Fibroblast of villous mesenchyme (primary cell): ENCODE measurements around the gene ELAC1. TPM values are rescaled to one million over a fixed set of nuclear protein-coding genes. Genes with fewer than 3 reads are reported as not detected.
"Not testable (repeated sequence)": the region's sequence is repeated elsewhere in the genome, so short reads cannot be mapped to it uniquely, and the experiment has no call there.

Experiments
- DNase-seq: peaks from one replicate; pipeline ENCODE4 v3.0.0-alpha.2; 2010; ENCODE audit warnings: low read depth
- H3K4me3 ChIP-seq: 2 replicates; pipeline ENCODE4 v1.5.1; 2011; ENCODE audit warnings: low read depth, mild to moderate bottlenecking, low read length
- total RNA-seq: library from RNA; depleted of rRNA; stranded (reverse); fragments of >200 nt; gene quantifications from 2 replicates; pipeline ENCODE4 v1.2.3, GENCODE V29; 2012
- TF ChIP-seq, protein P1 (sequence below): IDR thresholded peaks from 2 replicates; pipeline ENCODE4 v1.5.1; 2012; ENCODE audit warnings: low read depth, mild to moderate bottlenecking, low read length; ENCODE audit not compliant: insufficient read depth

Gene ELAC1
- total RNA-seq, 1 donor = 8.6 TPM

- no peak overlapping the region for H3K4me3 ChIP-seq
- TF ChIP-seq, protein P1, sequence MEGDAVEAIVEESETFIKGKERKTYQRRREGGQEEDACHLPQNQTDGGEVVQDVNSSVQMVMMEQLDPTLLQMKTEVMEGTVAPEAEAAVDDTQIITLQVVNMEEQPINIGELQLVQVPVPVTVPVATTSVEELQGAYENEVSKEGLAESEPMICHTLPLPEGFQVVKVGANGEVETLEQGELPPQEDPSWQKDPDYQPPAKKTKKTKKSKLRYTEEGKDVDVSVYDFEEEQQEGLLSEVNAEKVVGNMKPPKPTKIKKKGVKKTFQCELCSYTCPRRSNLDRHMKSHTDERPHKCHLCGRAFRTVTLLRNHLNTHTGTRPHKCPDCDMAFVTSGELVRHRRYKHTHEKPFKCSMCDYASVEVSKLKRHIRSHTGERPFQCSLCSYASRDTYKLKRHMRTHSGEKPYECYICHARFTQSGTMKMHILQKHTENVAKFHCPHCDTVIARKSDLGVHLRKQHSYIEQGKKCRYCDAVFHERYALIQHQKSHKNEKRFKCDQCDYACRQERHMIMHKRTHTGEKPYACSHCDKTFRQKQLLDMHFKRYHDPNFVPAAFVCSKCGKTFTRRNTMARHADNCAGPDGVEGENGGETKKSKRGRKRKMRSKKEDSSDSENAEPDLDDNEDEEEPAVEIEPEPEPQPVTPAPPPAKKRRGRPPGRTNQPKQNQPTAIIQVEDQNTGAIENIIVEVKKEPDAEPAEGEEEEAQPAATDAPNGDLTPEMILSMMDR = no peak
- DNase-seq = no peak
Observed at GRCh38 chr18:50970006-50970405, 2.2 kb downstream of the ELAC1 start.

- not testable (repeated sequence) for DNase-seq, H3K4me3 ChIP-seq
Observed at GRCh38 chr18:50972404-50972803, 4.6 kb downstream of the ELAC1 start.

DNA sequence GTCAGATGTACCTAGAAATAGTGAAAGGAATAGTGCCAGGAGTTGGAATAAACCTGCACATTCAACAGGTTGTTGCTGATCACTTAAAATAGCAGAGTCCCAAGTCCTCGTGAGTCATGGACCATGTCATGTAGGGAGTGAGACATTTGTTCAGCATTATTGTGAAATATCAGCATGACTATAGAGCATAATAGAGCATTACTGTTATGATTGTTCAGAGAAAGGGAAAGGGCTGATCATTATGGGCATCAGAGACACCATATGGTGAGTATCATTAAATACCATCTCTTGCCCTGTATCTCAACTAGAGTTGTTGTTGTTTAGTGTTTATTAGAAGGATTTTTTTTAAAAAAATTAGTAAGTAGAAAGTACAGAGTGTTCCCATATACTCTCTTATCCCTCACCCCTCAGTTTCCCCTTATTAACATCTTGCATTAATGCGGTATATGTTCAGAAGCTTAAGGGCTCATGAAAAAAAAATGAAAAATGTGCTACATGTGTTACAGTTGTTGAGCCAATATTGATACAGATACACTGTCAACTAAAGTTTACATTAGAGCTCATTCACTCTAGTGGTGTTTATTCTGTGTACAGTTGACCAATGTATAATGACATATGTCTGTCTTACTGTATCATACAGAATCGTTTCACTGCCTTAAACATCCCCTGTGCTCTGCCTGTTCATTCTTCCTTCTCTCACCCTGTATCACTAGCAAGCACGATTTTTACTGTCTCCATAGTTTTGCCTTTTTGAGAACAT lies 5.7 kb downstream of the ELAC1 start:
- TF ChIP-seq, protein P1 = no peak
- H3K4me3 ChIP-seq = no peak overlapping the region
- peak; percentile 53 for DNase-seq

DNA sequence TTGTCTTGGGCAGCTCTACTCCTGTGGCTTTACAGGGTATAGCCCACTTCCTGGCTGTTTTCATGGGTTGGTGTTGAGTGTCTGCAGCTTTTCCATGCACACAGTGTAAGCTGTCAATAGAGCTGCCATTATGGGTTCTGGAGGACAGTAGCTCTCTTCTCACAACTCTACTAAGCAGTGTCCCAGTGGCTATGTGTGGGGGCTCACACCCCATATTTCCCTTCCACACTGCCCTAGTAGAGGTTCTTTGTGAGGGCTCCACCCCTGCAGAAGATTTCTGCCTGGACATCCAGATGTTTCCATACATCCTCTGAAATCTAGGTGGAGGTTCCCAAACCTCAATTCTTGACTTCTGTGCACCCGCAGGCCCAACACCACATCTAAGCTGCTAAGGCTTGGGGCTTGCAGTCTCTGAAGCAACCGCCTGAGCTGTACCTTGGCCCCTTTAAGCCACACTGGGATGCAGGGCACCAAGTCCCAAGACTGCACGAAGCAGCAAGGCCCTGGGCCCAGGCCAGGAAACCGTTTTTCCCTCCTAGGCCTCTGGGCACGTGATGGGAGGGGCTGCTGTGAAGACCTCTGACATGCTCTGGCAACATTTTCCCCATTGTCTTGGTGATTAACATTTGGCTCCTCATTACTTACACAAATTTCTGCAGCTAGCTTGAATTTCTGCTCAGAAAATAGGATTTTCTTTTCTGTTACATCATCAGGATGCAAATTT lies 9.4 kb downstream of the ELAC1 start:
- TF ChIP-seq, protein P1 = no peak

DNA sequence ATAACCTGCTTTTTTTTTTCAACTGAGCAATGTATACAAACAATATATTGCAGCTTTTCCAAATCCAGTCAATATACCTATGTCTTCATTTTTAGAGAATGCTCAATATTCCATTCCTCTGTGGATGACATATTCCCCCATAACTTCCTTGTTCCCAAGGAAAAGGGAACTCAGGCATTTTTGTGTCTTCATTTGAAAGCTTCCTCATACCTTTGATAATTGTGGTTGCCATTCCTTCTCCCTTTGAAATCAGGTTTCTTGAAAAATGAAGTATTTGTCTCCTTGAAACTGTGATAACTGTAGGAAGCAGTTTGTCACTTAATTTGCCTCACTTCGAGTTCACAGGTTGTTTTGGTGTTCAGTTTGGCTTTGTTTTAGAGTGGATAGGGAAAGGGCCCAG lies 13.5 kb downstream of the ELAC1 start:
- no peak overlapping the region for H3K4me3 ChIP-seq
- DNase-seq = no peak
- TF ChIP-seq, protein P1 = no peak

More for the DNA sequence above, 9.4 kb downstream of the ELAC1 start:
- H3K4me3 ChIP-seq = no peak overlapping the region
- DNase-seq = no peak

DNA sequence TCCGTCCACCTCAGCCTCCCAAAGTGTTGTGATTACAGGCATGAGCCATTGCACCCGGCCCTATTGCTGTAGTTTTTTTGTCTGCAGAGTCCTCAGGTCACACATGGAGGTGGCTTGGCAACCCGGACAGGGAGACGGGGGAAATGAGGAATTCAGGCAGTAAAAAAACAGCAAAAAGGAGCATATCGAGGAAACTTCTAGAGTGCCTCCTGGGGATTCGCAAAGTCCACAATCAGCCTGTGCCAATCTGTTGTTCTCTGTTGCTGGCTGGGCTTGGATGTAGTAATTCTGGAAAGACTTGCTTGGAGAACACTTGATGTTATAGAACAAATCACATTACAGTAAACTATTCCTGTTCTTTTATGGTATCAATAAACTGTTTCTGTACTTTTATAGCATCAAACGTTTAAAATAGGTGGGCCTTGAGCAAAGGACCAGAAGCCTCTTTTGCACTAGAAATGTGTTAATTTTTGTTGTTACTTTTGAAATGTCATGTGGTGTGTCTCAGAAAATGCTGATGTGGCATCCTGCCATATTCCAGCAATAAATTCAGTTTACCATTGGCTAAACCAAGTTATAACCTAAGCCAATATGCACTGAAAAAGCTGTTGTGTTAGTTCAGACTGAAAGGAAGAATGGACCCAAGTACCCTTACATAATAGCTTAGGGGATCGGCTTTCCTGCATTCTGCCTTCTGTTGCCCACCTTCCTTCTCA lies 14.4 kb downstream of the ELAC1 start:
- TF ChIP-seq, protein P1 = no peak
- H3K4me3 ChIP-seq = no peak overlapping the region
- DNase-seq = no peak

GRCh38 chr18:50982802-50983179 lies 15.0 kb downstream of the ELAC1 start:
- TF ChIP-seq, protein P1 = no peak
- DNase-seq = no peak
- H3K4me3 ChIP-seq = no peak overlapping the region
